ENCODE measurements around the gene NUDT22.

Gene NUDT22

GRCh38 chr11:64229744-64230170, 3.7 kb downstream of the NUDT22 start:
- Histone ChIP-seq H3K27ac (ENCODE audit: low read length) (peak overlapping the region; percentile 12; the same call in 1 of the 2 replicates), H3K79me2 (ENCODE audit: low read length) (peaks cover 17% of the 10 kb centered on the region)

GRCh38 chr11:64230171-64230984, 4.3 kb downstream of the NUDT22 start, which contains the start of gene DNAJC4:
DNAJC4 (plus strand) TSS chr11:64230548; CDS start chr11:64230855, 307 bp downstream.
- Histone ChIP-seq H3K79me2 (ENCODE audit: low read length) (peaks cover 18% of the 10 kb centered on the region), H3K9me3 (ENCODE audit: insufficient read depth, low read length) (no peaks in the 10 kb centered on the region), H3K36me3 (replicated peaks; ENCODE audit: low read depth, low read length) (peaks cover under 1% of the 10 kb centered on the region), H3K9ac (ENCODE audit: low read length) (peak within 1 kb of the TSS; percentile 84), H4K20me1 (ENCODE audit: insufficient read depth, low read length) (peaks cover 3% of the 10 kb centered on the region; the same call in 1 of the 2 replicates), H3K27me3 (ENCODE audit: low read depth, low read length) (no peaks in the 10 kb centered on the region), H3K27ac (ENCODE audit: low read length) (peak within 1 kb of the TSS; percentile 29), H3K4me1 (ENCODE audit: low read length) (peaks cover 24% of the 10 kb centered on the region), H2AFZ (ENCODE audit: low read depth, low read length) (peak within 1 kb of the TSS; percentile 68; the same call in 1 of the 2 replicates), H3K4me2 (ENCODE audit: low read length) (peak within 1 kb of the TSS; percentile 93), H3K4me3 (ENCODE audit: low read length) (peak within 1 kb of the TSS; percentile 89)
- no peak for TF ChIP-seq EZH2phosphoT487 (IDR thresholded peaks at IDR 0.05; ENCODE audit: low read depth)
- TF ChIP-seq CTCF (IDR thresholded peaks at IDR 0.05; ENCODE audit: low read depth, low read length): no peak

More at GRCh38 chr11:64229744-64230170, 3.7 kb downstream of the NUDT22 start:
- no peak for TF ChIP-seq EZH2phosphoT487 (IDR thresholded peaks at IDR 0.05; ENCODE audit: low read depth)
- no peak for TF ChIP-seq CTCF (IDR thresholded peaks at IDR 0.05; ENCODE audit: low read depth, low read length)
- H3K36me3 ChIP-seq (replicated peaks; ENCODE audit: low read depth, low read length): no peaks in the 10 kb centered on the region
- H4K20me1 ChIP-seq (ENCODE audit: insufficient read depth, low read length): no peaks in the 10 kb centered on the region
- H3K4me1 ChIP-seq (ENCODE audit: low read length): peaks cover 26% of the 10 kb centered on the region
- peak overlapping the region; percentile 89 for H3K4me3 ChIP-seq (ENCODE audit: low read length)
- H3K27me3 ChIP-seq (ENCODE audit: low read depth, low read length): no peaks in the 10 kb centered on the region
- no peak overlapping the region for H2AFZ ChIP-seq (ENCODE audit: low read depth, low read length)
- H3K9me3 ChIP-seq (ENCODE audit: insufficient read depth, low read length): no peaks in the 10 kb centered on the region
- H3K4me2 ChIP-seq (ENCODE audit: low read length): peak overlapping the region; percentile 93
- H3K9ac ChIP-seq (ENCODE audit: low read length): peak overlapping the region; percentile 84

GRCh38 chr11:64230985-64231365, 4.9 kb downstream of the NUDT22 start:
- Histone ChIP-seq H3K4me1 (ENCODE audit: low read length) (peaks cover 28% of the 10 kb centered on the region), H3K27ac (ENCODE audit: low read length) (peak overlapping the region; percentile 29), H2AFZ (ENCODE audit: low read depth, low read length) (peak overlapping the region; percentile 68; the same call in 1 of the 2 replicates)

More at GRCh38 chr11:64230985-64231365, 4.9 kb downstream of the NUDT22 start:
- Histone ChIP-seq H3K9ac (ENCODE audit: low read length) (peak overlapping the region; percentile 84), H3K4me3 (ENCODE audit: low read length) (peak overlapping the region; percentile 89), H3K9me3 (ENCODE audit: insufficient read depth, low read length) (no peaks in the 10 kb centered on the region), H3K79me2 (ENCODE audit: low read length) (peaks cover 19% of the 10 kb centered on the region), H3K36me3 (replicated peaks; ENCODE audit: low read depth, low read length) (peaks cover 6% of the 10 kb centered on the region), H4K20me1 (ENCODE audit: insufficient read depth, low read length) (peaks cover 9% of the 10 kb centered on the region; the same call in 1 of the 2 replicates), H3K27me3 (ENCODE audit: low read depth, low read length) (no peaks in the 10 kb centered on the region), H3K4me2 (ENCODE audit: low read length) (peak overlapping the region; percentile 93)
- no peak for TF ChIP-seq EZH2phosphoT487 (IDR thresholded peaks at IDR 0.05; ENCODE audit: low read depth)
- TF ChIP-seq CTCF (IDR thresholded peaks at IDR 0.05; ENCODE audit: low read depth, low read length): no peak

All from OCI-LY3 (cell line).